Adipocyte (in vitro differentiated cells): Measurements from ENCODE around the gene UNC13D.

Experiments used
- DNase-seq: peaks from one replicate; pipeline ENCODE4 v3.0.0-alpha.2; 2015; ENCODE audit warnings: low read depth
- H3K27me3 ChIP-seq: replicated peaks from 2 replicates; pipeline ENCODE4 v1.7.0; 2013; ENCODE audit warnings: mild to moderate bottlenecking, low read length, moderate library complexity; ENCODE audit not compliant: control insufficient read depth, insufficient read depth
- H3K36me3 ChIP-seq: 2 replicates; pipeline ENCODE4 v1.7.0; 2013; ENCODE audit warnings: low read length, mild to moderate bottlenecking, moderate library complexity; ENCODE audit not compliant: control insufficient read depth, insufficient read depth, severe bottlenecking
- H3K4me1 ChIP-seq: 2 replicates; pipeline ENCODE4 v1.7.0; 2013; ENCODE audit warnings: mild to moderate bottlenecking, low read length, moderate library complexity; ENCODE audit not compliant: control insufficient read depth, insufficient read depth
- H3K4me3 ChIP-seq: 2 replicates; pipeline ENCODE4 v1.7.0; 2013; ENCODE audit warnings: mild to moderate bottlenecking, low read length, moderate library complexity
- H3K9ac ChIP-seq: 2 replicates; pipeline ENCODE4 v1.7.0; 2013; ENCODE audit warnings: mild to moderate bottlenecking, low read length, moderate library complexity
- H3K9me3 ChIP-seq: 2 replicates; pipeline ENCODE4 v1.7.0; 2013; ENCODE audit warnings: mild to moderate bottlenecking, low read length, moderate library complexity; ENCODE audit not compliant: control insufficient read depth

UNC13D gene

GRCh38 chr17:75847614-75848522 is 3.7 kb upstream of the UNC13D start:
- DNase-seq = no peak
- no peaks in the 10 kb centered on the region for H3K9me3 ChIP-seq
- H3K27me3 ChIP-seq = no peaks in the 10 kb centered on the region
- peaks cover 57% of the 10 kb centered on the region for H3K36me3 ChIP-seq
- no peak overlapping the region for H3K9ac ChIP-seq
- H3K4me1 ChIP-seq = peaks cover 49% of the 10 kb centered on the region
- no peak overlapping the region for H3K4me3 ChIP-seq

GRCh38 chr17:75846692-75847613 is 2.7 kb upstream of the UNC13D start:
- no peak for DNase-seq
- Histone ChIP-seq H3K9ac (no peak overlapping the region), H3K4me1 (peaks cover 49% of the 10 kb centered on the region), H3K9me3 (no peaks in the 10 kb centered on the region), H3K27me3 (no peaks in the 10 kb centered on the region), H3K4me3 (no peak overlapping the region), H3K36me3 (peaks cover 57% of the 10 kb centered on the region)

GRCh38 chr17:75845933-75846691 is 1.9 kb upstream of the UNC13D start:
- H3K36me3 ChIP-seq = peaks cover 52% of the 10 kb centered on the region
- H3K9me3 ChIP-seq = no peaks in the 10 kb centered on the region

GRCh38 chr17:75845058-75845711 is 981 bp upstream of the UNC13D start:
- Histone ChIP-seq H3K4me1 (peaks cover 38% of the 10 kb centered on the region), H3K9ac (peak overlapping the region; percentile 8), H3K4me3 (no peak overlapping the region), H3K27me3 (no peaks in the 10 kb centered on the region), H3K9me3 (no peaks in the 10 kb centered on the region), H3K36me3 (peaks cover 44% of the 10 kb centered on the region)
- DNase-seq = peak; percentile 61

More at GRCh38 chr17:75845933-75846691, 1.9 kb upstream of the UNC13D start:
- H3K4me3 ChIP-seq = no peak overlapping the region
- no peak for DNase-seq
- H3K27me3 ChIP-seq = no peaks in the 10 kb centered on the region
- peak overlapping the region; percentile 8 for H3K9ac ChIP-seq
- H3K4me1 ChIP-seq = peaks cover 44% of the 10 kb centered on the region

DNA sequence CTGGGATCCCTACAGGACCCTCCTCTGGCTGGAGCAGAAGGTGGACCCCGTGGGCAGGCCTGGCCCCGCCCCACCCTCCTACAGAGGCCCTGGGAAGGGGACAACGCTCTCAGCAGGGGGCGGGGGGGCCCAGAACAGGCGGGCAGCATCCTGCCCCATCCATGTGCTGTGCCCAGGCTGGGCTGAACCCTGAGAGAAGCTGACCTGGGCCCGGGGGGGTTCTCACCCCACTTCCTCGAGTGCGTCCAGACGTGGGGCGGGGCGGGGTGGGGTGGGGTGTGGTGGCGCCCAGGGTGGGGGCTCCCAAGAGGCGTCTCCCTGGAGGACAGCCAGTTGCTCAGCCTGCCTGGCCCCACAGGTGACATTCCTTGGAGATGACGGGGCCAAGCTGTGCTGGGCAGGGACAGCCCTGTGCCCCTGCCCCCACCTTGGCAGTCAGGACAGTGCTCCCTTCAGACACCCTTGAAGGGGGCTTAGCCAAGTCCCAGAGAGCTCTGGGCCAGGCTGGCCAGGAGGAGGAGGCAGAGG is 390 bp upstream of the UNC13D start:
- Histone ChIP-seq H3K9ac (no peak overlapping the region), H3K9me3 (no peaks in the 10 kb centered on the region), H3K27me3 (no peaks in the 10 kb centered on the region), H3K36me3 (peaks cover 38% of the 10 kb centered on the region), H3K4me3 (no peak overlapping the region), H3K4me1 (peaks cover 34% of the 10 kb centered on the region)
- DNase-seq = no peak

- no peak for DNase-seq
- Histone ChIP-seq H3K4me3 (no peak overlapping the region), H3K9me3 (no peaks in the 10 kb centered on the region), H3K9ac (no peak overlapping the region), H3K27me3 (no peaks in the 10 kb centered on the region), H3K4me1 (peaks cover 19% of the 10 kb centered on the region), H3K36me3 (peaks cover 24% of the 10 kb centered on the region)
Measured at GRCh38 chr17:75842963-75843576, 1.1 kb downstream of the UNC13D start.

- Histone ChIP-seq H3K9ac (no peak overlapping the region), H3K27me3 (no peaks in the 10 kb centered on the region), H3K36me3 (peaks cover 17% of the 10 kb centered on the region), H3K4me1 (peaks cover 17% of the 10 kb centered on the region), H3K4me3 (no peak overlapping the region), H3K9me3 (no peaks in the 10 kb centered on the region)
- no peak for DNase-seq
Measured at GRCh38 chr17:75842411-75842810, 1.8 kb downstream of the UNC13D start.

- H3K4me1 ChIP-seq = peaks cover 11% of the 10 kb centered on the region
- H3K36me3 ChIP-seq = peaks cover 1% of the 10 kb centered on the region
- H3K9me3 ChIP-seq = no peaks in the 10 kb centered on the region
- no peak for DNase-seq
- H3K9ac ChIP-seq = no peak overlapping the region
- H3K27me3 ChIP-seq = no peaks in the 10 kb centered on the region
- H3K4me3 ChIP-seq = no peak overlapping the region
Measured at GRCh38 chr17:75840799-75841164, 3.4 kb downstream of the UNC13D start.

GRCh38 chr17:75839942-75840798 is 4.0 kb downstream of the UNC13D start:
- Histone ChIP-seq H3K9me3 (no peaks in the 10 kb centered on the region), H3K9ac (no peak overlapping the region), H3K4me3 (no peak overlapping the region), H3K27me3 (no peaks in the 10 kb centered on the region), H3K4me1 (peaks cover 5% of the 10 kb centered on the region), H3K36me3 (no peaks in the 10 kb centered on the region)
- DNase-seq = no peak
